Measurements from ENCODE around the gene PDE3A.

- TF ChIP-seq, protein P1, sequence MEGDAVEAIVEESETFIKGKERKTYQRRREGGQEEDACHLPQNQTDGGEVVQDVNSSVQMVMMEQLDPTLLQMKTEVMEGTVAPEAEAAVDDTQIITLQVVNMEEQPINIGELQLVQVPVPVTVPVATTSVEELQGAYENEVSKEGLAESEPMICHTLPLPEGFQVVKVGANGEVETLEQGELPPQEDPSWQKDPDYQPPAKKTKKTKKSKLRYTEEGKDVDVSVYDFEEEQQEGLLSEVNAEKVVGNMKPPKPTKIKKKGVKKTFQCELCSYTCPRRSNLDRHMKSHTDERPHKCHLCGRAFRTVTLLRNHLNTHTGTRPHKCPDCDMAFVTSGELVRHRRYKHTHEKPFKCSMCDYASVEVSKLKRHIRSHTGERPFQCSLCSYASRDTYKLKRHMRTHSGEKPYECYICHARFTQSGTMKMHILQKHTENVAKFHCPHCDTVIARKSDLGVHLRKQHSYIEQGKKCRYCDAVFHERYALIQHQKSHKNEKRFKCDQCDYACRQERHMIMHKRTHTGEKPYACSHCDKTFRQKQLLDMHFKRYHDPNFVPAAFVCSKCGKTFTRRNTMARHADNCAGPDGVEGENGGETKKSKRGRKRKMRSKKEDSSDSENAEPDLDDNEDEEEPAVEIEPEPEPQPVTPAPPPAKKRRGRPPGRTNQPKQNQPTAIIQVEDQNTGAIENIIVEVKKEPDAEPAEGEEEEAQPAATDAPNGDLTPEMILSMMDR (IDR thresholded peaks at IDR 0.05; ENCODE audit: low read depth, low read length, poor library complexity, severe bottlenecking) = no peak
- TF ChIP-seq EZH2phosphoT487 (IDR thresholded peaks at IDR 0.05; ENCODE audit: borderline replicate concordance, low read length) = no peak
These were observed 188.8 kb downstream of the PDE3A start for GRCh38 chr12:20557096-20557495.

Measured in DOHH2 (cell line).